Breast epithelium (tissue), 4 donors: ENCODE measurements around the gene PTPN1. TPM values are rescaled to one million over a fixed set of nuclear protein-coding genes. Genes with fewer than 3 reads are reported as not detected.

Experiments
- DNase-seq, 2 donors: peaks; one replicate each; pipeline ENCODE4 v3.0.0-alpha.2; 2019; ENCODE audit warnings: low spot score in 2 of 2
- H3K27ac ChIP-seq, 2 donors: fragments of 200-600 bp; sonication (generic) in 1 of 2; one replicate each; pipeline ENCODE4 v1.5.1; 2016 to 2019; ENCODE audit warnings: mild to moderate bottlenecking in 1 of 2
- H3K27me3 ChIP-seq, 2 donors: fragments of 200-600 bp; sonication (generic) in 1 of 2; one replicate each; pipeline versions ENCODE4 v1.5.1 to v1.6.0; 2017 to 2019; ENCODE audit warnings: control low read depth in 1 of 2, mild to moderate bottlenecking in 1 of 2
- H3K36me3 ChIP-seq: fragments of 200-600 bp; one replicate; pipeline ENCODE4 v1.5.1; 2019
- H3K4me1 ChIP-seq, 2 donors: fragments of 200-600 bp; sonication (generic); one replicate each; pipeline ENCODE4 v1.5.1; 2016 to 2019; ENCODE audit warnings: control low read depth in 1 of 2
- H3K4me3 ChIP-seq, 3 donors: fragments of 200-600 bp; sonication (generic); 1 replicate in 2 of 3; 2 replicates in 1 of 3; pipeline ENCODE4 v1.5.1; 2016 to 2019; ENCODE audit warnings: mild to moderate bottlenecking in 3 of 3, moderate library complexity in 2 of 3
- H3K9me3 ChIP-seq, 2 donors: fragments of 200-600 bp; sonication (generic) in 1 of 2; one replicate each; pipeline ENCODE4 v1.5.1; 2016 to 2019; ENCODE audit warnings: control low read depth in 1 of 2
- CTCF ChIP-seq, 3 donors: fragments of 450-650 bp; IDR thresholded peaks; one replicate each; pipeline ENCODE4 v1.5.1; 2016 to 2017; ENCODE audit warnings: antibody characterized with exemption in 3 of 3, mild to moderate bottlenecking in 3 of 3, moderate library complexity in 3 of 3
- POLR2A ChIP-seq: fragments of 450-650 bp; IDR thresholded peaks from one replicate; pipeline ENCODE4 v1.6.1; 2016; ENCODE audit warnings: antibody characterized with exemption, mild to moderate bottlenecking, moderate library complexity
- POLR2AphosphoS5 ChIP-seq, 3 donors: sonication (generic); formaldehyde crosslinking; IDR thresholded peaks; one replicate each; pipeline ENCODE4 v1.6.1; 2017; ENCODE audit warnings: antibody characterized with exemption in 3 of 3
- intact Hi-C: fragments of 100-400 bp; cut with DNase I; formaldehyde crosslinking; loops from one replicate; pipeline ENCODE4 v1.15.1; 2023; ENCODE audit warnings: low total_unique reads
- total RNA-seq, 3 donors: library from RNA; depleted of rRNA; stranded (reverse); fragments of >200 nt; gene quantifications; one replicate each; pipeline ENCODE4 v1.1.0, GENCODE V29; 2016

Gene PTPN1
- total RNA-seq, 3 donors from 2014 or later: 23.8 to 29.2 (median 28.5) TPM

GRCh38 chr20:50590348-50590664 lies 80.1 kb downstream of the PTPN1 start:
- H3K4me1 ChIP-seq: peaks cover 10 to 15% of the 10 kb centered on the region in 2 donors
- intact Hi-C loops: no loop called here
- no peaks in the 10 kb centered on the region for H3K9me3 ChIP-seq
- H3K27me3 ChIP-seq: no peaks in the 10 kb centered on the region
- H3K4me3 ChIP-seq: no peak overlapping the region
- H3K36me3 ChIP-seq: no peaks in the 10 kb centered on the region
- no peak for DNase-seq
- TF ChIP-seq CTCF (IDR thresholded peaks at IDR 0.05): no peak
- TF ChIP-seq POLR2AphosphoS5 (IDR thresholded peaks at IDR 0.05): no peak
- TF ChIP-seq POLR2A: no peak
- no peak overlapping the region for H3K27ac ChIP-seq

- no peak for DNase-seq
- TF ChIP-seq POLR2AphosphoS5 (IDR thresholded peaks at IDR 0.05) (no peak), CTCF (IDR thresholded peaks at IDR 0.05) (no peak), POLR2A (no peak)
- H3K4me3 ChIP-seq: no peak overlapping the region
- peaks cover 10 to 15% of the 10 kb centered on the region in 2 donors for H3K4me1 ChIP-seq
- H3K36me3 ChIP-seq: no peaks in the 10 kb centered on the region
- no peak overlapping the region for H3K27ac ChIP-seq
- no peaks in the 10 kb centered on the region for H3K9me3 ChIP-seq
- H3K27me3 ChIP-seq: no peaks in the 10 kb centered on the region
- intact Hi-C loops: no loop called here
Observed at GRCh38 chr20:50591233-50591852, 81.2 kb downstream of the PTPN1 start.

- Histone ChIP-seq H3K27ac (peak overlapping the region in 1 of 2 donors; percentile 38), H3K4me1 (peaks cover 10 to 15% of the 10 kb centered on the region in 2 donors), H3K4me3 (peak overlapping the region in 1 of 3 donors; percentile 10), H3K9me3 (no peaks in the 10 kb centered on the region), H3K36me3 (no peaks in the 10 kb centered on the region), H3K27me3 (no peaks in the 10 kb centered on the region)
- intact Hi-C loops: no loop called here
- no peak for TF ChIP-seq CTCF (IDR thresholded peaks at IDR 0.05)
- TF ChIP-seq POLR2A: no peak
- no peak for TF ChIP-seq POLR2AphosphoS5 (IDR thresholded peaks at IDR 0.05)
- DNase-seq: no peak
Observed at GRCh38 chr20:50592282-50593004, 82.3 kb downstream of the PTPN1 start.

GRCh38 chr20:50593005-50593335 lies 82.8 kb downstream of the PTPN1 start:
- Histone ChIP-seq H3K4me1 (peaks cover 10 to 11% of the 10 kb centered on the region in 2 donors), H3K4me3 (no peak overlapping the region), H3K9me3 (no peaks in the 10 kb centered on the region), H3K36me3 (no peaks in the 10 kb centered on the region), H3K27me3 (no peaks in the 10 kb centered on the region), H3K27ac (peak overlapping the region in 1 of 2 donors; percentile 38)
- intact Hi-C loops: no loop called here
- no peak for TF ChIP-seq CTCF (IDR thresholded peaks at IDR 0.05)
- TF ChIP-seq POLR2AphosphoS5 (IDR thresholded peaks at IDR 0.05): no peak
- TF ChIP-seq POLR2A: no peak
- no peak for DNase-seq

- no peaks in the 10 kb centered on the region for H3K9me3 ChIP-seq
- no peak overlapping the region for H3K4me3 ChIP-seq
- no peak overlapping the region for H3K27ac ChIP-seq
- DNase-seq: no peak
- intact Hi-C loops: no loop called here
- H3K4me1 ChIP-seq: peaks cover 9 to 10% of the 10 kb centered on the region in 2 donors
- H3K27me3 ChIP-seq: no peaks in the 10 kb centered on the region
- TF ChIP-seq POLR2AphosphoS5 (IDR thresholded peaks at IDR 0.05): no peak
- no peak for TF ChIP-seq CTCF (IDR thresholded peaks at IDR 0.05)
- TF ChIP-seq POLR2A: no peak
- H3K36me3 ChIP-seq: no peaks in the 10 kb centered on the region
Observed at GRCh38 chr20:50594231-50594590, 84.0 kb downstream of the PTPN1 start.
